OCI-M1 (cell line): ENCODE results near the gene DIPK2A.
A peak's percentile ranks its signal among the peaks of the same experiment; 100 is the strongest.

Experiments
- DNase-seq: peaks from one replicate; lab custom pipeline; 2025; lab: John Stamatoyannopoulos, UW

The DIPK2A gene

GRCh38 chr3:143974271-143975238 is 2.9 kb downstream of the DIPK2A start:
- peak; percentile 68 for DNase-seq

- DNase-seq, result peak; percentile 87
These were observed 4.0 kb downstream of the DIPK2A start for GRCh38 chr3:143975554-143976152.

- peak; percentile 82 for DNase-seq
These were observed 6.0 kb downstream of the DIPK2A start for GRCh38 chr3:143977341-143978262.

- no peak for DNase-seq
These were observed 6.6 kb downstream of the DIPK2A start for GRCh38 chr3:143978263-143978631.

- DNase-seq, result no peak
These were observed 7.4 kb downstream of the DIPK2A start for GRCh38 chr3:143979041-143979440.

- DNase-seq, result no peak
These were observed 8.2 kb downstream of the DIPK2A start for GRCh38 chr3:143979813-143980212.

GRCh38 chr3:143988306-143988705 is 16.7 kb downstream of the DIPK2A start:
- DNase-seq, result no peak

- peak; percentile 74 for DNase-seq
These were observed 17.8 kb downstream of the DIPK2A start for GRCh38 chr3:143989461-143989860.

GRCh38 chr3:143991713-143992112 is 20.1 kb downstream of the DIPK2A start:
- no peak for DNase-seq

GRCh38 chr3:143998266-143998665 is 26.6 kb downstream of the DIPK2A start:
- DNase-seq, result no peak

- DNase-seq, result no peak
These were observed 31.4 kb downstream of the DIPK2A start for GRCh38 chr3:144003051-144003450.

- no peak for DNase-seq
These were observed 38.7 kb downstream of the DIPK2A start for GRCh38 chr3:144010371-144010770.

- DNase-seq, result no peak
These were observed 39.7 kb downstream of the DIPK2A start for GRCh38 chr3:144011251-144011799.

- peak; percentile 26 for DNase-seq
These were observed 43.5 kb downstream of the DIPK2A start for GRCh38 chr3:144015133-144015532.

- no peak for DNase-seq
These were observed 47.2 kb downstream of the DIPK2A start for GRCh38 chr3:144018776-144019175.
